Keratinocyte (primary cell): Measurements from ENCODE around the gene RBM47. TPM values are rescaled to one million over a fixed set of nuclear protein-coding genes. Genes with fewer than 3 reads are reported as not detected.

Source experiments
- DNase-seq: peaks from one replicate; pipeline ENCODE4 v3.0.0-alpha.2; 2011; ENCODE audit warnings: low read depth, missing footprints, low spot score
- FAIRE-seq: peaks from 2 replicates; lab custom pipeline; 2011; peaks lifted over from hg19 to GRCh38; lab: Jason Lieb, UNC
- H2AFZ ChIP-seq: 2 replicates; pipeline ENCODE4 v1.6.0; 2012; ENCODE audit warnings: low read length, control low read depth, inconsistent platforms; ENCODE audit not compliant: control insufficient read depth
- H3K27ac ChIP-seq: 2 replicates; pipeline ENCODE4 v1.5.1; 2011; ENCODE audit warnings: low read length; ENCODE audit not compliant: control insufficient read depth, insufficient read depth
- H3K27me3 ChIP-seq: 3 replicates; pipeline ENCODE4 v1.6.0; 2011; ENCODE audit warnings: low read length; ENCODE audit not compliant: control insufficient read depth, insufficient read depth; ENCODE audit errors: extremely low read depth
- H3K36me3 ChIP-seq, 2 experiments: 2 replicates in 1 of 2; 3 replicates in 1 of 2; pipeline ENCODE4 v1.5.1; 2011; ENCODE audit warnings: low read length in 2 of 2, mild to moderate bottlenecking in 1 of 2; ENCODE audit not compliant: control insufficient read depth in 2 of 2, insufficient read depth in 2 of 2; ENCODE audit errors: extremely low read depth in 1 of 2
- H3K4me1 ChIP-seq: 3 replicates; pipeline ENCODE4 v1.5.1; 2011; ENCODE audit warnings: low read length; ENCODE audit not compliant: control insufficient read depth, insufficient read depth; ENCODE audit errors: extremely low read depth
- H3K4me2 ChIP-seq: 3 replicates; pipeline ENCODE4 v1.6.0; 2011; ENCODE audit warnings: low read depth, low read length; ENCODE audit not compliant: control insufficient read depth, insufficient read depth; ENCODE audit errors: extremely low read depth
- H3K4me3 ChIP-seq, 3 experiments: fragments of 200-600 bp in 1 of 3; sonication (generic) in 1 of 3; 2 replicates in 2 of 3; 3 replicates in 1 of 3; pipeline ENCODE4 v1.5.1; 2011 to 2016; ENCODE audit warnings: low read length in 3 of 3, mild to moderate bottlenecking in 3 of 3, control low read depth in 2 of 3, inconsistent platforms in 1 of 3, low read depth in 1 of 3, mixed read lengths in 1 of 3, mixed run types in 1 of 3, moderate library complexity in 1 of 3; ENCODE audit not compliant: control insufficient read depth in 2 of 3, insufficient read depth in 2 of 3; ENCODE audit errors: extremely low read depth in 1 of 3
- H3K79me2 ChIP-seq: 2 replicates; pipeline ENCODE4 v1.6.0; 2012; ENCODE audit warnings: low read length; ENCODE audit not compliant: control insufficient read depth, insufficient read depth
- H3K9ac ChIP-seq: 3 replicates; pipeline ENCODE4 v1.6.0; 2011; ENCODE audit warnings: low read length; ENCODE audit not compliant: control insufficient read depth, insufficient read depth; ENCODE audit errors: extremely low read depth
- H3K9me1 ChIP-seq: 3 replicates; pipeline ENCODE4 v1.6.0; 2011; ENCODE audit warnings: low read length; ENCODE audit not compliant: control insufficient read depth, insufficient read depth; ENCODE audit errors: extremely low read depth
- H3K9me3 ChIP-seq: 2 replicates; pipeline ENCODE4 v1.5.1; 2012; ENCODE audit warnings: low read depth, low read length; ENCODE audit not compliant: control insufficient read depth
- H4K20me1 ChIP-seq: 3 replicates; pipeline ENCODE4 v1.6.0; 2011; ENCODE audit warnings: low read length; ENCODE audit not compliant: control insufficient read depth, insufficient read depth; ENCODE audit errors: extremely low read depth
- EZH2 ChIP-seq: IDR thresholded peaks from one replicate; pipeline ENCODE4 v1.6.1; 2012; ENCODE audit warnings: inconsistent platforms, mild to moderate bottlenecking, low read length, moderate library complexity
- dilution Hi-C: fragments of 300-500 bp; cut with MboI; formaldehyde crosslinking; loops from one replicate; pipeline ENCODE4 v1.7.0; 2020; ENCODE audit warnings: low sequenced_read_pairs; ENCODE audit not compliant: extremely low pct_ligation_motif_present
- polyA plus RNA-seq, 5 experiments: library from polyadenylated mRNA; depleted of rRNA in 3 of 5; stranded (reverse) in 3 of 5; stranded (forward) in 1 of 5; unstranded in 1 of 5; fragments of >200 nt; gene quantifications; 1 replicate in 1 of 5; 2 replicates in 3 of 5; 3 replicates in 1 of 5; pipeline versions ENCODE4 v1.2.1 to v1.2.3, GENCODE V29; 2011 to 2012; ENCODE audit warnings: missing spikeins in 2 of 5, low read depth in 1 of 5, low replicate concordance in 1 of 5
- TF ChIP-seq, protein P1 (sequence below), 3 experiments: IDR thresholded peaks in 1 of 3; conservative IDR thresholded peaks in 1 of 3; optimal IDR thresholded peaks in 1 of 3; 2 replicates in 2 of 3; 3 replicates in 1 of 3; pipeline versions ENCODE3 to v1.5.1; 2011; ENCODE audit warnings: low read length in 3 of 3, mild to moderate bottlenecking in 3 of 3, moderate library complexity in 2 of 3, control low read depth in 1 of 3, inconsistent platforms in 1 of 3; ENCODE audit not compliant: insufficient read depth in 2 of 3; ENCODE audit errors: extremely low read depth in 1 of 3

The RBM47 gene
- polyA plus RNA-seq, 1 donor (not counting 4 experiments of a cell fraction or from before 2014, with no cell fraction given): 6.9 TPM

DNA sequence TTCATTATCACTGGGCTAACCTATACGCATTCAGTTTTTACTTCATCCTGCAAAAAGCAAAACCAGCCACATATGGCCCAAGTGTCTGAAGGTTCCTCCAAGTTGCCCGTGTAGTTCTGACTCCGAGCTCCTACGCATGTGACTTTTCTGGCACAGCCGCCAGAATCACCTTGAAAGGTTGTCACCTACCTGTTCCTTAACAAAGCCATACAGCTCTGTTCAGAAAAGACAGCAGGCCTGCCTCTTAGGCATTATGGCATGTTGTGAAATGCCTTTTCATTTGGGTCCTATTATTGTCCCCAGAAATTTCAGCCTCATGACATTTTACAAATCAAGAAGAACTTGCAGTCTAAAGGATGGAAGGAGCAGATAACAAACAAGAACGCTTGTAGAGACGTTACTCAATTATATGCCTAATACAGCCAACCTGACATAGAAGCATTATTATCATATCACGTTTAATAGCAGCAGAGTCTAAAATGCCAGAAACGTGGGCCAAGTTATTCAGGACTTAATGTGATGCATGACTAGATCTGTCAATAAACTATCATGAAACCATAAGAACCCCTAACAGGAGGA is 118.5 kb downstream of the RBM47 start:
- H3K9me3 ChIP-seq: no peaks in the 10 kb centered on the region
- H3K9me1 ChIP-seq: no peaks in the 10 kb centered on the region
- H3K4me2 ChIP-seq: no peak overlapping the region
- H3K4me1 ChIP-seq: peaks cover 22% of the 10 kb centered on the region
- no peak for FAIRE-seq
- no peaks in the 10 kb centered on the region for H3K36me3 ChIP-seq
- H4K20me1 ChIP-seq: no peaks in the 10 kb centered on the region
- no peak overlapping the region for H3K9ac ChIP-seq
- DNase-seq: no peak
- TF ChIP-seq EZH2: no peak
- TF ChIP-seq, protein P1, sequence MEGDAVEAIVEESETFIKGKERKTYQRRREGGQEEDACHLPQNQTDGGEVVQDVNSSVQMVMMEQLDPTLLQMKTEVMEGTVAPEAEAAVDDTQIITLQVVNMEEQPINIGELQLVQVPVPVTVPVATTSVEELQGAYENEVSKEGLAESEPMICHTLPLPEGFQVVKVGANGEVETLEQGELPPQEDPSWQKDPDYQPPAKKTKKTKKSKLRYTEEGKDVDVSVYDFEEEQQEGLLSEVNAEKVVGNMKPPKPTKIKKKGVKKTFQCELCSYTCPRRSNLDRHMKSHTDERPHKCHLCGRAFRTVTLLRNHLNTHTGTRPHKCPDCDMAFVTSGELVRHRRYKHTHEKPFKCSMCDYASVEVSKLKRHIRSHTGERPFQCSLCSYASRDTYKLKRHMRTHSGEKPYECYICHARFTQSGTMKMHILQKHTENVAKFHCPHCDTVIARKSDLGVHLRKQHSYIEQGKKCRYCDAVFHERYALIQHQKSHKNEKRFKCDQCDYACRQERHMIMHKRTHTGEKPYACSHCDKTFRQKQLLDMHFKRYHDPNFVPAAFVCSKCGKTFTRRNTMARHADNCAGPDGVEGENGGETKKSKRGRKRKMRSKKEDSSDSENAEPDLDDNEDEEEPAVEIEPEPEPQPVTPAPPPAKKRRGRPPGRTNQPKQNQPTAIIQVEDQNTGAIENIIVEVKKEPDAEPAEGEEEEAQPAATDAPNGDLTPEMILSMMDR (optimal IDR thresholded peaks at IDR 0.05 in 1 of 3, IDR thresholded peaks at IDR 0.05 in 1 of 3, conservative IDR thresholded peaks at IDR 0.05 in 1 of 3; ENCODE audit: extremely low read depth in 1 of 3, insufficient read depth in 2 of 3, low read length in 3 of 3): no peak
- H2AFZ ChIP-seq: no peak overlapping the region
- H3K79me2 ChIP-seq: no peaks in the 10 kb centered on the region
- H3K4me3 ChIP-seq: no peak overlapping the region
- dilution Hi-C loops: no loop called here
- H3K27ac ChIP-seq: no peak overlapping the region
- H3K27me3 ChIP-seq: no peaks in the 10 kb centered on the region

DNA sequence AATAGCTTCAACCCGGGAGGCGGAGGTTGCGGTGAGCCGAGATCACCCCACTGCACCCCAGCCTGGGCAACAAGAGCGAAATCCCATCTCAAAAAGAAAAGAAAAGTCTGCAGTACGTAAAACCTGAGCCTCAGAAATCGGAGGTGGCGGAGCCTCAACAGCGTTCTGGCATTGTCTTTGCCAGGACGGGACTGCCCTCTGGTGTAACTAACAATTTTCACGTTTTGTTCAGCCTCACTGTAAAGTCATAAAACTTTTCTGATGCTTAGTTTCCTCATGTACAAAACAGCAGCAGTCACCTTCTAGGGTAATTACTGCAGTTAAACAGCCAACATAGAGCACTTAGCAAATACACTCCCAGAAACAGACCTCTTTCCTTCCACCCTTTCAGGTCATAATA is 121.7 kb downstream of the RBM47 start:
- no peaks in the 10 kb centered on the region for H3K9me3 ChIP-seq
- no peak for DNase-seq
- no peaks in the 10 kb centered on the region for H4K20me1 ChIP-seq
- no peak for FAIRE-seq
- no peak overlapping the region for H2AFZ ChIP-seq
- H3K4me2 ChIP-seq: no peak overlapping the region
- H3K9me1 ChIP-seq: no peaks in the 10 kb centered on the region
- no peak overlapping the region for H3K9ac ChIP-seq
- H3K27me3 ChIP-seq: no peaks in the 10 kb centered on the region
- H3K36me3 ChIP-seq: no peaks in the 10 kb centered on the region
- dilution Hi-C loops: no loop called here
- TF ChIP-seq, protein P1 (optimal IDR thresholded peaks at IDR 0.05 in 1 of 3, IDR thresholded peaks at IDR 0.05 in 1 of 3, conservative IDR thresholded peaks at IDR 0.05 in 1 of 3; ENCODE audit: extremely low read depth in 1 of 3, insufficient read depth in 2 of 3, low read length in 3 of 3): peak in 1 of 3 experiments; percentile 26
- TF ChIP-seq EZH2: no peak
- H3K27ac ChIP-seq: no peak overlapping the region
- H3K4me3 ChIP-seq: no peak overlapping the region
- peaks cover 13% of the 10 kb centered on the region for H3K4me1 ChIP-seq
- H3K79me2 ChIP-seq: no peaks in the 10 kb centered on the region
